Panc1 (cell line): ENCODE measurements around the gene TP63.

Source experiments
- CTCF ChIP-seq: fragments of 450-650 bp; IDR thresholded peaks from 2 replicates; pipeline ENCODE4 v1.5.1; 2017; ENCODE audit warnings: mild to moderate bottlenecking
- TCF7L2 ChIP-seq: IDR thresholded peaks from 2 replicates; pipeline ENCODE4 v1.6.1; 2011; ENCODE audit warnings: mild to moderate bottlenecking, low read depth, low read length, inconsistent platforms

- no peak for TF ChIP-seq TCF7L2
- no peak for TF ChIP-seq CTCF
These were observed 96.7 kb downstream of the TP63 start for GRCh38 chr3:189727898-189728297.
